Activated CD4-positive, alpha-beta T cell treated with anti-CD3 and anti-CD28 coated beads, Interleukin-2, amount 10 ng/mL, durations not matched to agents 7 days and 5 days (primary cell): ENCODE measurements around the gene GHRL. TPM values are rescaled to one million over a fixed set of nuclear protein-coding genes. Genes with fewer than 3 reads are reported as not detected.

ENCODE experiments used
- CTCF ChIA-PET: fragments of 350-600 bp; sonication (Branson Sonifier 250); formaldehyde crosslinking; loops from one replicate; lab custom pipeline; 2021; ENCODE audit warnings: antibody characterized with exemption; lab: Charles Lee
- POLR2A ChIA-PET: fragments of 350-600 bp; sonication (Branson Sonifier 250); formaldehyde crosslinking; loops from one replicate; lab custom pipeline; 2021; ENCODE audit warnings: antibody characterized with exemption; lab: Charles Lee
- DNase-seq: peaks from one replicate; pipeline ENCODE4 v3.0.0-alpha.2; 2020
- H3K27ac Mint-ChIP-seq: one replicate; pipeline ENCODE4 v1.8.0; 2021; ENCODE audit warnings: mild to moderate bottlenecking, moderate library complexity, mixed read lengths
- H3K27me3 Mint-ChIP-seq: one replicate; pipeline ENCODE4 v1.8.0; 2021; ENCODE audit warnings: mixed read lengths
- H3K36me3 Mint-ChIP-seq: one replicate; pipeline ENCODE4 v1.8.0; 2021; ENCODE audit warnings: low read depth, mixed read lengths
- H3K4me1 Mint-ChIP-seq: one replicate; pipeline ENCODE4 v1.8.0; 2021; ENCODE audit warnings: mixed read lengths
- H3K4me3 Mint-ChIP-seq: one replicate; pipeline ENCODE4 v1.8.0; 2021; ENCODE audit warnings: mild to moderate bottlenecking, moderate library complexity, mixed read lengths
- H3K9me3 Mint-ChIP-seq: one replicate; pipeline ENCODE4 v1.8.0; 2021; ENCODE audit warnings: mixed read lengths
- total RNA-seq, 2 experiments: library from RNA; stranded (reverse); gene quantifications; one replicate each; pipeline ENCODE4 v1.2.3, GENCODE V29; 2021

The GHRL gene
- total RNA-seq, 2 experiments from 2014 or later, result 0.30 to 0.56 TPM

DNA sequence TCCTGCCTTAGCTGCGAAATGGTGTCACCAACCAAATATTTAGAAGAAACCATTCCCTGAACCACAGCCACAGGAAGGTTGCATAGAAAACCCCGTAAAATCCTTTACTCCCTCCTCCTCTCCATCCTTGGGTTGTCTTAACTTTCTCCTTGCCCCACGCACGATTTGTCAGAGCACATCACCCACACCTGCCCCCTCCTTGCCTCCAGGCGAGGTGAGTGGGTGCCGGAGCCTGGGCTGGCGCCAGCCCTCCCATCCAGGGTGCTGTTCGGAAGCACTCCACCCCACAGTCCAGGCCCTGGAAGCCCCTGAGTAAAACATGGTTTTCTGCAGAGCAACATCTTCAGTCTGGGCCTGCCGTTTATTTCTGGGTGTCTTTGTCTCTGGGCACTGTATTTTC is 3.7 kb downstream of the GHRL start:
- Mint-ChIP-seq H3K4me1 (peaks cover 24% of the 10 kb centered on the region), H3K9me3 (no peaks in the 10 kb centered on the region), H3K27me3 (no peaks in the 10 kb centered on the region), H3K27ac (no peak overlapping the region), H3K36me3 (peaks cover 21% of the 10 kb centered on the region), H3K4me3 (no peak overlapping the region)
- no peak for DNase-seq
- ChIA-PET POLR2A (no interaction called here), CTCF (no interaction called here)

- ChIA-PET CTCF (interaction anchor here (0.5 to 0.7 kb wide), 2 partner anchors 21 to 313 kb away, joined by 3 read pairs; no protein-coding TSS in a partner anchor), POLR2A (no interaction called here)
- no peak for DNase-seq
- H3K4me3 Mint-ChIP-seq, result no peak overlapping the region
- H3K27me3 Mint-ChIP-seq, result no peaks in the 10 kb centered on the region
- H3K9me3 Mint-ChIP-seq, result no peaks in the 10 kb centered on the region
- peaks cover 22% of the 10 kb centered on the region for H3K36me3 Mint-ChIP-seq
- no peak overlapping the region for H3K27ac Mint-ChIP-seq
- H3K4me1 Mint-ChIP-seq, result peaks cover 29% of the 10 kb centered on the region
Observed at GRCh38 chr3:10288575-10288960, 4.2 kb downstream of the GHRL start.

GRCh38 chr3:10287936-10288574 is 4.7 kb downstream of the GHRL start:
- H3K27ac Mint-ChIP-seq, result no peak overlapping the region
- POLR2A ChIA-PET, result no interaction called here
- H3K4me1 Mint-ChIP-seq, result peaks cover 33% of the 10 kb centered on the region
- CTCF ChIA-PET, result interaction anchor here (0.5 to 2.4 kb wide), 6 partner anchors 8 to 357 kb away, joined by 3 to 11 read pairs (median 4); partner anchors contain the start of gene CRELD1
- no peaks in the 10 kb centered on the region for H3K27me3 Mint-ChIP-seq
- DNase-seq, result no peak
- H3K4me3 Mint-ChIP-seq, result no peak overlapping the region
- H3K36me3 Mint-ChIP-seq, result peaks cover 25% of the 10 kb centered on the region
- no peaks in the 10 kb centered on the region for H3K9me3 Mint-ChIP-seq

DNA sequence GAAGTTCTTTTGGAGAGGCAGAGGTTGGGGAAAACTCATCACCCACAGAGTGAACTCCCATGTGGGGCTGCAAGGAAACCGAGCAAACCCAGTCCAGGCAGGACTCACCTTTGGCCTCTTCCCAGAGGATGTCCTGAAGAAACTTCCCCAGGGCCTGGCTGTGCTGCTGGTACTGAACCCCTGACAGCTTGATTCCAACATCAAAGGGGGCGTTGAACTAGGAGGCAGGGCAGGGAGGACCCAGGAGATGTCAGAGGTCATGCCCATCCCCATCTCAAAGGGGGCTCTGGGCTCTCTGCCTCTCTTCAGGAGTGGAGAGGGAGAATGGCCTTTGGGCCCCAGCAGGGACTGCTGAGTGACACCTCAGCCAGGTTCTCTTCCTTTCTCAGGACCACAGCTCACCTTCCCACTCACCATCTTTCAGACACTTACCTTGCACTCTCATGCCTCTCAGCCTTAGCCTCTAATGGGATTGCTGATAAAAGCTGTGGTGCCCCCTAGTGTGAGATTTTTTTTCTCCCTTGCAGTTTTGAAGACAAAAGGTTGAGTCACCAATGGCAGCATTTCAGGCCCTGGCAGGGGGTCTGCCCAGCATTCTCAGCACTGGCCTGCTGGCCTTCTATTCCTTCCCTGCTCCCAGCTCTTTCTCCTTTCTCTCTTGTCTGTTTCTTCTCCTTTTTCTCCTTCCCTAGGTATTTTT is 6.0 kb downstream of the GHRL start:
- Mint-ChIP-seq H3K36me3 (peaks cover 27% of the 10 kb centered on the region), H3K9me3 (no peaks in the 10 kb centered on the region), H3K27me3 (no peaks in the 10 kb centered on the region), H3K4me3 (no peak overlapping the region), H3K27ac (no peak overlapping the region), H3K4me1 (peaks cover 28% of the 10 kb centered on the region)
- ChIA-PET CTCF (interaction anchor here (0.7 to 2.4 kb wide), 16 partner anchors 9 to 400 kb away, joined by 3 to 11 read pairs (median 4); partner anchors contain the start of genes BRK1 and CRELD1), POLR2A (no interaction called here)
- DNase-seq, result peak; percentile 67

GRCh38 chr3:10286133-10286524 is 6.6 kb downstream of the GHRL start:
- Mint-ChIP-seq H3K9me3 (no peaks in the 10 kb centered on the region), H3K4me3 (no peak overlapping the region), H3K4me1 (peaks cover 28% of the 10 kb centered on the region), H3K36me3 (peaks cover 27% of the 10 kb centered on the region), H3K27me3 (no peaks in the 10 kb centered on the region), H3K27ac (no peak overlapping the region)
- ChIA-PET POLR2A (no interaction called here), CTCF (interaction anchor here (1.0 to 2.4 kb wide), 10 partner anchors 10 to 399 kb away, joined by 3 to 11 read pairs (median 4); partner anchors contain the start of genes BRK1 and CRELD1)
- no peak for DNase-seq

- no peaks in the 10 kb centered on the region for H3K27me3 Mint-ChIP-seq
- H3K27ac Mint-ChIP-seq, result peak overlapping the region; percentile 37
- no peak overlapping the region for H3K4me3 Mint-ChIP-seq
- H3K4me1 Mint-ChIP-seq, result peaks cover 28% of the 10 kb centered on the region
- POLR2A ChIA-PET, result no interaction called here
- peaks cover 32% of the 10 kb centered on the region for H3K36me3 Mint-ChIP-seq
- CTCF ChIA-PET, result interaction anchor here (1.0 to 2.4 kb wide), 9 partner anchors 9 to 399 kb away, joined by 3 to 11 read pairs (median 5); partner anchors contain the start of gene CRELD1
- no peaks in the 10 kb centered on the region for H3K9me3 Mint-ChIP-seq
- no peak for DNase-seq
Observed at GRCh38 chr3:10285272-10286132, 7.2 kb downstream of the GHRL start.

DNA sequence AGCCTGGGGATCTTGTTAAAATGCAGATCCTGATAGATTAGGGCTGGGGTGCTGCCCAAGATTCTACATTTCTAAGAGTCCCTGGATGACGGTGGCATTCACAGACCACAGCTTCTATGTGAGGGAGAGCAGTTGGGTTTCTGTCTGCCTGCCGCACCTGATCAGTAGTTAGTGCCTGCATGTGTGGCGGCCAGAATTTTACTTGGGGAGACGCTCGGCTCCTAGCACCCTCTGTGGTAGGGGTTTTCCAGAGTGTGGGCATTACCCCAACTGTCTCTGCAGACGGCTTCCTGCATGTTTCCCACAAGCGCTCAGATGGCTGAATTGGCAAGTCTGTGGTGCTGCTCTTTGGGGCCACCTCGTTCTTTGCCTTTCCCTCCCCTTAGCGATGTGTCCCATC is 8.3 kb downstream of the GHRL start:
- DNase-seq, result no peak
- Mint-ChIP-seq H3K4me1 (peaks cover 31% of the 10 kb centered on the region), H3K36me3 (peaks cover 37% of the 10 kb centered on the region), H3K9me3 (no peaks in the 10 kb centered on the region), H3K27me3 (no peaks in the 10 kb centered on the region), H3K4me3 (no peak overlapping the region), H3K27ac (peak overlapping the region; percentile 76)
- POLR2A ChIA-PET, result no interaction called here
- CTCF ChIA-PET, result interaction anchor here (1.2 to 2.4 kb wide), 3 partner anchors 9 to 93 kb away, joined by 3 to 11 read pairs (median 10); partner anchors contain the start of gene GHRL

DNA sequence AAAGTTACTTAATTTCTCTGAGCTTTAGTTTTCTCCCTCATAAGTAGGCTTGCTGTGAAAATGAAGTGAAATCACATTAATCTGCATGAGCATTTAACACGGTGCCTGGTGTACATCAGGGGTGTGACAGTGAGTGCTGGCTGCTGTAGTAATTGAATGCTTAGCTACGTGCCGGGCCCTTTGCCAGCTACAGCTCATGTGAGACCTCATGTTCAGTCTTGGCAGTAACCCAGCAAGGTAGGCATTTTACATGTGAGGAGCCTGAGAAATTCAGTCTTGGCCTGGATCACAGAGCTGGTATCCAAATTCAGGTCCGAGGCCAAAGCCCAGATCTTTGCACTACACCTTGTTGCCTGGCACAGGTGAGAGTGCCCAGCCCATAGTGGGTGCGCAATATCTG is 9.1 kb downstream of the GHRL start:
- no peak for DNase-seq
- CTCF ChIA-PET, result interaction anchor here (0.7 to 2.4 kb wide), 6 partner anchors 10 to 329 kb away, joined by 3 to 11 read pairs (median 4); partner anchors contain the start of gene GHRL
- H3K36me3 Mint-ChIP-seq, result peaks cover 41% of the 10 kb centered on the region
- POLR2A ChIA-PET, result no interaction called here
- H3K4me1 Mint-ChIP-seq, result peaks cover 34% of the 10 kb centered on the region
- H3K9me3 Mint-ChIP-seq, result no peaks in the 10 kb centered on the region
- peak overlapping the region; percentile 48 for H3K27ac Mint-ChIP-seq
- no peaks in the 10 kb centered on the region for H3K27me3 Mint-ChIP-seq
- H3K4me3 Mint-ChIP-seq, result no peak overlapping the region

- no peak for DNase-seq
- ChIA-PET POLR2A (no interaction called here), CTCF (interaction anchor here (1.0 to 3.0 kb wide), 4 partner anchors 11 to 349 kb away, joined by 3 to 14 read pairs (median 7); partner anchors contain the start of genes GHRL and SEC13)
- Mint-ChIP-seq H3K9me3 (no peaks in the 10 kb centered on the region), H3K27ac (no peak overlapping the region), H3K36me3 (peaks cover 41% of the 10 kb centered on the region), H3K27me3 (no peaks in the 10 kb centered on the region), H3K4me1 (peaks cover 38% of the 10 kb centered on the region), H3K4me3 (no peak overlapping the region)
Observed at GRCh38 chr3:10281951-10282350, 10.8 kb downstream of the GHRL start.

- Mint-ChIP-seq H3K27me3 (no peaks in the 10 kb centered on the region), H3K9me3 (no peaks in the 10 kb centered on the region), H3K36me3 (peaks cover 45% of the 10 kb centered on the region), H3K4me1 (peaks cover 41% of the 10 kb centered on the region), H3K4me3 (no peak overlapping the region), H3K27ac (peak overlapping the region; percentile 15)
- POLR2A ChIA-PET, result no interaction called here
- no peak for DNase-seq
- CTCF ChIA-PET, result interaction anchor here (1.3 to 3.0 kb wide), 2 partner anchors 17 to 191 kb away, joined by 3 to 14 read pairs; no protein-coding TSS in a partner anchor
Observed at GRCh38 chr3:10280571-10280970, 12.2 kb downstream of the GHRL start.

GRCh38 chr3:10280177-10280529 is 12.6 kb downstream of the GHRL start:
- H3K9me3 Mint-ChIP-seq, result no peaks in the 10 kb centered on the region
- H3K27ac Mint-ChIP-seq, result peak overlapping the region; percentile 15
- H3K36me3 Mint-ChIP-seq, result peaks cover 47% of the 10 kb centered on the region
- ChIA-PET POLR2A (no interaction called here), CTCF (interaction anchor here (1.3 to 3.0 kb wide), 2 partner anchors 17 to 190 kb away, joined by 3 to 14 read pairs; no protein-coding TSS in a partner anchor)
- DNase-seq, result no peak
- H3K27me3 Mint-ChIP-seq, result no peaks in the 10 kb centered on the region
- no peak overlapping the region for H3K4me3 Mint-ChIP-seq
- H3K4me1 Mint-ChIP-seq, result peaks cover 38% of the 10 kb centered on the region
